22Rv1 (cell line): ENCODE results near the gene CBLB.

Experiments used
- ZFX ChIP-seq: fragments of 450-650 bp; IDR thresholded peaks from 2 replicates; pipeline ENCODE4 v1.6.1; 2017; ENCODE audit warnings: antibody characterized with exemption, borderline replicate concordance
- TF ChIP-seq, protein P1 (sequence below): fragments of 450-650 bp; IDR thresholded peaks from 2 replicates; pipeline ENCODE4 v1.5.1; 2017; ENCODE audit warnings: mild to moderate bottlenecking

DNA sequence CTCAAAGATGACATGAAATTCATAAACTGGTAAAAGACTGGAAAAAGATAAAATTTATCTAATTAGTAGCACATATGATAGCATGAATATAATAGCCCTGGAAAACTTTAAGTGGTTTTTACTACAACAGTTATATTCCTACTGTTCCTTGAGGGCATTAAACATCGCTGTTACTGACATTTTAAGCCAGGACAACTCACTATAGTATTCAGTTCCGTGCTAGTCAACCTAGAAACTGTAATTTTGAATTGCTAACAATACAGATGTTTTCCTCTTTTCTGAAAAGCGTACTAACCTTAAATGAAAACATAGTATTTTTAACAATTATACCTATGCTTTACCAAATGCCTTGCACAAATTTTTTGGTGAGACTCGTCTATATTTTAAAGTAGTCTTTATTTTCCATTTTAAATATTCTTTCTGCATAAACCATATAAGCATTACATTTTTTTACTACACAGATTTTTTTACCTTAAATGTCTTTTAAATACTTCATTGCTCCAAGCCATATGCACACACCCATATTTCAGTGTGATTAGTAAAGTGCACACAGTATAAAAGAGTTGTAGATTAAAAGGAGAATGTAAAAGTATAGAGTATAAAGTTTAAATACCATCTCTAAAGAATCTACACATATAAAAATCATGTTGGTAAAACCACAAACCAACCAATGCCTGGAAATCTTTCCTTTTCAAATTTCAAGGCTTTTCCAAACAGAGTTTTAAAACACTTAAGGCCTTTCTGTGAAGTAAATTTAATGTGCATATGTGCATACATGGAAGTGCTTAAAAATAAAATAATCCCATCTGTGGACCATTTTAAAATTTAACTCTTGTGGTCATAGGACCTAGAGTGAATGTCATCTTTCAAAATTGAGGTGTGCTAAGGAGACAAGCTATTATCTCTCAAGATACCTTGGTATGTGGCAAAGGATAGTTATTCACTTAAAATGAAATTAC, 20.1 kb upstream of the CBLB start:
- TF ChIP-seq, protein P1, sequence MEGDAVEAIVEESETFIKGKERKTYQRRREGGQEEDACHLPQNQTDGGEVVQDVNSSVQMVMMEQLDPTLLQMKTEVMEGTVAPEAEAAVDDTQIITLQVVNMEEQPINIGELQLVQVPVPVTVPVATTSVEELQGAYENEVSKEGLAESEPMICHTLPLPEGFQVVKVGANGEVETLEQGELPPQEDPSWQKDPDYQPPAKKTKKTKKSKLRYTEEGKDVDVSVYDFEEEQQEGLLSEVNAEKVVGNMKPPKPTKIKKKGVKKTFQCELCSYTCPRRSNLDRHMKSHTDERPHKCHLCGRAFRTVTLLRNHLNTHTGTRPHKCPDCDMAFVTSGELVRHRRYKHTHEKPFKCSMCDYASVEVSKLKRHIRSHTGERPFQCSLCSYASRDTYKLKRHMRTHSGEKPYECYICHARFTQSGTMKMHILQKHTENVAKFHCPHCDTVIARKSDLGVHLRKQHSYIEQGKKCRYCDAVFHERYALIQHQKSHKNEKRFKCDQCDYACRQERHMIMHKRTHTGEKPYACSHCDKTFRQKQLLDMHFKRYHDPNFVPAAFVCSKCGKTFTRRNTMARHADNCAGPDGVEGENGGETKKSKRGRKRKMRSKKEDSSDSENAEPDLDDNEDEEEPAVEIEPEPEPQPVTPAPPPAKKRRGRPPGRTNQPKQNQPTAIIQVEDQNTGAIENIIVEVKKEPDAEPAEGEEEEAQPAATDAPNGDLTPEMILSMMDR = no peak
- TF ChIP-seq ZFX = no peak
